HS-5 (cell line): ENCODE data around the gene DFFB.

Experiments
- DNase-seq: peaks from one replicate; pipeline ENCODE4 v3.0.0-alpha.2; 2012; ENCODE audit warnings: low read depth

Gene DFFB

GRCh38 chr1:3872546-3872945, 15.3 kb downstream of the DFFB start:
- DNase-seq: no peak

- DNase-seq: no peak
Observed at GRCh38 chr1:3874736-3875135, 17.5 kb downstream of the DFFB start.

- DNase-seq: no peak
Observed at GRCh38 chr1:3876716-3877115, 19.4 kb downstream of the DFFB start.

- DNase-seq: no peak
Observed at GRCh38 chr1:3879099-3879498, 21.8 kb downstream of the DFFB start.

GRCh38 chr1:3879787-3880428, 22.6 kb downstream of the DFFB start:
- no peak for DNase-seq

GRCh38 chr1:3880429-3881192, 23.3 kb downstream of the DFFB start:
- no peak for DNase-seq

GRCh38 chr1:3881193-3881480, 23.9 kb downstream of the DFFB start:
- no peak for DNase-seq

- no peak for DNase-seq
Observed at GRCh38 chr1:3883194-3883925, 26.1 kb downstream of the DFFB start.

- no peak for DNase-seq
Observed at GRCh38 chr1:3884966-3885365, 27.7 kb downstream of the DFFB start.

- no peak for DNase-seq
Observed at GRCh38 chr1:3885611-3886010, 28.3 kb downstream of the DFFB start.

- DNase-seq: no peak
Observed at GRCh38 chr1:3886106-3886670, 28.9 kb downstream of the DFFB start.

GRCh38 chr1:3886691-3887090, 29.4 kb downstream of the DFFB start:
- DNase-seq: no peak

- DNase-seq: no peak
Observed at GRCh38 chr1:3888301-3888700, 31.0 kb downstream of the DFFB start.

- DNase-seq: no peak
Observed at GRCh38 chr1:3889936-3890335, 32.7 kb downstream of the DFFB start.

- no peak for DNase-seq
Observed at GRCh38 chr1:3890389-3891328, 33.4 kb downstream of the DFFB start.

- DNase-seq: no peak
Observed at GRCh38 chr1:3891329-3891865, 34.1 kb downstream of the DFFB start.

- DNase-seq: no peak
Observed at GRCh38 chr1:3892748-3893147, 35.5 kb downstream of the DFFB start.

- DNase-seq: no peak
Observed at GRCh38 chr1:3893190-3893589, 35.9 kb downstream of the DFFB start.

- no peak for DNase-seq
Observed at GRCh38 chr1:3894626-3895278, 37.5 kb downstream of the DFFB start.

- no peak for DNase-seq
Observed at GRCh38 chr1:3895279-3895950, 38.1 kb downstream of the DFFB start.

GRCh38 chr1:3895951-3896325, 38.7 kb downstream of the DFFB start:
- DNase-seq: no peak
